Measurements from ENCODE around the gene ZC3H13. TPM values are rescaled to one million over a fixed set of nuclear protein-coding genes. Genes with fewer than 3 reads are reported as not detected.

ZC3H13 gene
- polyA plus RNA-seq, 1 donor from 2014 or later, result 19.5 TPM

DNA sequence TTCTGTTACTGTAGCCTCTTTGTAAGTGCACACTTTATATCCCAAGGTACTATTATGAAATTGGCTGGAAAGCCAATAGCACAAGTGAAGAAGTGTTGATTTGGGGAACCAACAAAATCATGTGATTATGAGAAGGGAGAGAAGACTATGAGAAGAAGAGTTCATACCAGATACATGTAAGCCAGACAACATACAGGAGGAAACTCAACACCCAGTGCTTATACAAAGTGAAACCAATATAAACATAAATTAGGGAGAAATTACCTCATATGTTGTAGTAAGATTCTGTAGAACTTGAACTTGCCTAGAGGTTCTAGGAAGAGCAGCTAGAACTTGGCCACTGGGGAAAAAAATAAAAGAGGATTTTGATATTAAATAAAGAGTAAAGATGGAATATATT is 34.9 kb upstream of the ZC3H13 start:
- Histone ChIP-seq H3K9me3 (ENCODE audit: low read length) (no peaks in the 10 kb centered on the region), H3K9me2 (ENCODE audit: insufficient read depth, low read length) (no peaks in the 10 kb centered on the region), H3F3A (ENCODE audit: insufficient read depth, low read length, poor library complexity, severe bottlenecking) (no peaks in the 10 kb centered on the region), H3K27me3 (ENCODE audit: insufficient read depth, low read depth, low read length) (no peaks in the 10 kb centered on the region), H3K79me2 (replicated peaks; ENCODE audit: insufficient read depth, low read length) (no peaks in the 10 kb centered on the region), H3K4me2 (ENCODE audit: low read length) (no peak overlapping the region), H4K20me1 (ENCODE audit: insufficient read depth) (no peaks in the 10 kb centered on the region), H3K9ac (ENCODE audit: low read length) (no peak overlapping the region), H3K36me3 (ENCODE audit: insufficient read depth, low read length) (no peaks in the 10 kb centered on the region), H3K4me3 (ENCODE audit: low read length) (no peak overlapping the region), H2AFZ (ENCODE audit: low read depth, low read length) (no peak overlapping the region), H3K27ac (ENCODE audit: low read length) (no peak overlapping the region)
- TF ChIP-seq RAD21 (conservative IDR thresholded peaks at IDR 0.05) (no peak), SMC3 (conservative IDR thresholded peaks at IDR 0.05; ENCODE audit: poor library complexity) (no peak), EZH2 (IDR thresholded peaks at IDR 0.05; ENCODE audit: borderline replicate concordance, insufficient read depth, low read length, poor library complexity, severe bottlenecking) (no peak), MXI1 (conservative IDR thresholded peaks at IDR 0.05; ENCODE audit: poor library complexity, severe bottlenecking) (no peak), TAF1 (IDR thresholded peaks at IDR 0.05; ENCODE audit: low read depth) (no peak), POLR2AphosphoS5 (IDR thresholded peaks at IDR 0.05) (no peak), EP300 (conservative IDR thresholded peaks at IDR 0.05; ENCODE audit: poor library complexity, severe bottlenecking) (no peak)
- TF ChIP-seq, protein P1, sequence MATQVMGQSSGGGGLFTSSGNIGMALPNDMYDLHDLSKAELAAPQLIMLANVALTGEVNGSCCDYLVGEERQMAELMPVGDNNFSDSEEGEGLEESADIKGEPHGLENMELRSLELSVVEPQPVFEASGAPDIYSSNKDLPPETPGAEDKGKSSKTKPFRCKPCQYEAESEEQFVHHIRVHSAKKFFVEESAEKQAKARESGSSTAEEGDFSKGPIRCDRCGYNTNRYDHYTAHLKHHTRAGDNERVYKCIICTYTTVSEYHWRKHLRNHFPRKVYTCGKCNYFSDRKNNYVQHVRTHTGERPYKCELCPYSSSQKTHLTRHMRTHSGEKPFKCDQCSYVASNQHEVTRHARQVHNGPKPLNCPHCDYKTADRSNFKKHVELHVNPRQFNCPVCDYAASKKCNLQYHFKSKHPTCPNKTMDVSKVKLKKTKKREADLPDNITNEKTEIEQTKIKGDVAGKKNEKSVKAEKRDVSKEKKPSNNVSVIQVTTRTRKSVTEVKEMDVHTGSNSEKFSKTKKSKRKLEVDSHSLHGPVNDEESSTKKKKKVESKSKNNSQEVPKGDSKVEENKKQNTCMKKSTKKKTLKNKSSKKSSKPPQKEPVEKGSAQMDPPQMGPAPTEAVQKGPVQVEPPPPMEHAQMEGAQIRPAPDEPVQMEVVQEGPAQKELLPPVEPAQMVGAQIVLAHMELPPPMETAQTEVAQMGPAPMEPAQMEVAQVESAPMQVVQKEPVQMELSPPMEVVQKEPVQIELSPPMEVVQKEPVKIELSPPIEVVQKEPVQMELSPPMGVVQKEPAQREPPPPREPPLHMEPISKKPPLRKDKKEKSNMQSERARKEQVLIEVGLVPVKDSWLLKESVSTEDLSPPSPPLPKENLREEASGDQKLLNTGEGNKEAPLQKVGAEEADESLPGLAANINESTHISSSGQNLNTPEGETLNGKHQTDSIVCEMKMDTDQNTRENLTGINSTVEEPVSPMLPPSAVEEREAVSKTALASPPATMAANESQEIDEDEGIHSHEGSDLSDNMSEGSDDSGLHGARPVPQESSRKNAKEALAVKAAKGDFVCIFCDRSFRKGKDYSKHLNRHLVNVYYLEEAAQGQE (IDR thresholded peaks at IDR 0.05; ENCODE audit: borderline replicate concordance), result no peak
- TF ChIP-seq, protein P2, sequence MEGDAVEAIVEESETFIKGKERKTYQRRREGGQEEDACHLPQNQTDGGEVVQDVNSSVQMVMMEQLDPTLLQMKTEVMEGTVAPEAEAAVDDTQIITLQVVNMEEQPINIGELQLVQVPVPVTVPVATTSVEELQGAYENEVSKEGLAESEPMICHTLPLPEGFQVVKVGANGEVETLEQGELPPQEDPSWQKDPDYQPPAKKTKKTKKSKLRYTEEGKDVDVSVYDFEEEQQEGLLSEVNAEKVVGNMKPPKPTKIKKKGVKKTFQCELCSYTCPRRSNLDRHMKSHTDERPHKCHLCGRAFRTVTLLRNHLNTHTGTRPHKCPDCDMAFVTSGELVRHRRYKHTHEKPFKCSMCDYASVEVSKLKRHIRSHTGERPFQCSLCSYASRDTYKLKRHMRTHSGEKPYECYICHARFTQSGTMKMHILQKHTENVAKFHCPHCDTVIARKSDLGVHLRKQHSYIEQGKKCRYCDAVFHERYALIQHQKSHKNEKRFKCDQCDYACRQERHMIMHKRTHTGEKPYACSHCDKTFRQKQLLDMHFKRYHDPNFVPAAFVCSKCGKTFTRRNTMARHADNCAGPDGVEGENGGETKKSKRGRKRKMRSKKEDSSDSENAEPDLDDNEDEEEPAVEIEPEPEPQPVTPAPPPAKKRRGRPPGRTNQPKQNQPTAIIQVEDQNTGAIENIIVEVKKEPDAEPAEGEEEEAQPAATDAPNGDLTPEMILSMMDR (IDR thresholded peaks at IDR 0.05; ENCODE audit: poor library complexity, severe bottlenecking), result no peak

DNA sequence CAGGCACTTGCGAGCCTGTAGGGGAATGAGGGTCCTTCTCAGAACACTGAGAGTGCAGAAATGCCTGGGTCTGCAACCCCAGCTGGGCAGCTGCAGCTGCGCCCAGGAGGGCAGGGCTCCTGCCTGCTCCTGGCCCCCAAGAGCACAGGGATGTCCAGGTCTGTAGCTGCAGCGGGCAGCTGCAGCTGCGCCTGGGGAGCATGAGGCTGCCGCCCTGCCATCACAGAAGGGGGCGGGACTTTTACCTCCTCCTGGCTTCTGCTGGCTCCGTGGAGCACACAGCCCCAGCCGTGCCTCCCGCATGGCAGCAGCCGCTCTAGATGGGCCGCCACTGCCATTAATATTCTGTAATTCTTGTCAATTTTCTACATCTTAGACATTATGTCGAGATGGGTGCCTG is 34.4 kb upstream of the ZC3H13 start:
- no peak overlapping the region for H3K4me3 ChIP-seq (ENCODE audit: low read length)
- no peak overlapping the region for H3K9ac ChIP-seq (ENCODE audit: low read length)
- H3K27me3 ChIP-seq (ENCODE audit: insufficient read depth, low read depth, low read length), result no peaks in the 10 kb centered on the region
- no peaks in the 10 kb centered on the region for H3K36me3 ChIP-seq (ENCODE audit: insufficient read depth, low read length)
- H3K9me2 ChIP-seq (ENCODE audit: insufficient read depth, low read length), result no peaks in the 10 kb centered on the region
- TF ChIP-seq RAD21 (conservative IDR thresholded peaks at IDR 0.05) (no peak), EP300 (conservative IDR thresholded peaks at IDR 0.05; ENCODE audit: poor library complexity, severe bottlenecking) (no peak), SMC3 (conservative IDR thresholded peaks at IDR 0.05; ENCODE audit: poor library complexity) (no peak), EZH2 (IDR thresholded peaks at IDR 0.05; ENCODE audit: borderline replicate concordance, insufficient read depth, low read length, poor library complexity, severe bottlenecking) (no peak), MXI1 (conservative IDR thresholded peaks at IDR 0.05; ENCODE audit: poor library complexity, severe bottlenecking) (no peak)
- TF ChIP-seq, protein P1 (IDR thresholded peaks at IDR 0.05; ENCODE audit: borderline replicate concordance), result no peak
- no peaks in the 10 kb centered on the region for H3K79me2 ChIP-seq (replicated peaks; ENCODE audit: insufficient read depth, low read length)
- no peaks in the 10 kb centered on the region for H3F3A ChIP-seq (ENCODE audit: insufficient read depth, low read length, poor library complexity, severe bottlenecking)
- no peaks in the 10 kb centered on the region for H4K20me1 ChIP-seq (ENCODE audit: insufficient read depth)
- no peak overlapping the region for H3K4me2 ChIP-seq (ENCODE audit: low read length)
- H3K9me3 ChIP-seq (ENCODE audit: low read length), result no peaks in the 10 kb centered on the region
- no peak overlapping the region for H2AFZ ChIP-seq (ENCODE audit: low read depth, low read length)
- no peak overlapping the region for H3K27ac ChIP-seq (ENCODE audit: low read length)
